Body of pancreas (tissue), 4 donors: ENCODE measurements around the gene TMEM161B.

Source experiments
- CTCF ChIP-seq, 7 experiments: fragments of 450-650 bp in 4 of 7; fragments of 200-600 bp in 3 of 7; sonication (generic) in 3 of 7; IDR thresholded peaks; one replicate each; pipeline ENCODE4 v1.5.1; 2016 to 2019; ENCODE audit warnings: antibody characterized with exemption in 7 of 7
- POLR2A ChIP-seq, 3 donors: fragments of 450-650 bp; IDR thresholded peaks; one replicate each; pipeline ENCODE4 v1.6.1; 2016; ENCODE audit warnings: antibody characterized with exemption in 3 of 3, mild to moderate bottlenecking in 2 of 3

GRCh38 chr5:88188458-88189132, 80.0 kb downstream of the TMEM161B start:
- TF ChIP-seq CTCF (IDR thresholded peaks at IDR 0.05) (no peak), POLR2A (IDR thresholded peaks at IDR 0.05) (no peak)
